CMK (cell line): ENCODE results near the gene STUB1.
A peak's percentile ranks its signal among the peaks of the same experiment; 100 is the strongest.
"Not testable (repeated sequence)": the region's sequence is repeated elsewhere in the genome, so short reads cannot be mapped to it uniquely, and the experiment has no call there.

Experiments used
- DNase-seq: peaks from one replicate; pipeline ENCODE4 v3.0.0-alpha.2; 2010; ENCODE audit warnings: low read depth

Gene STUB1

DNA sequence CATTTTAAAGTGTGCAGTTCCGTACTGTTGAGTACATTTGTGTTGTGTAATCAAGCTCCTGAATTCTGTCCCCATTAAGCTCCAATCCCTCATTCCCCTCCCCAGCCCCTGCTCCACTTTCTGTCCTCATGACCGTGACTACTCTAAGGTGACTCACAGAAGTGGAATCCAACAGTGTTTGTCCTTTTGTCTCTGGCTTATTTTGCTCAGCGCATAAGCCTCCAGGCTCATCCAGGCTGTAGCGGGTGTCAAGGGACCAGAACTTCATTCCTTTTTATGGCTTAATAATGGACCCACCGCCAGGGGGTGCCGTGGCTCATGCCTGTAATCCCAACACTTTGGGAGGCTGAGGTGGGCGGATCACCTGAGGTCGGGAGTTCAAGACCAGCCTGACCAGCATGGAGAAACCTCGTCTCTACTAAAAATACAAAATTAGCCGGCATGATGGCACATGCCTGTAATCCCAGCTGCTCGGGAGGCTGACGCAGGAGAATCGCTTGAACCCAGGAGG, 32.6 kb downstream of the STUB1 start:
- DNase-seq = not testable (repeated sequence)

DNA sequence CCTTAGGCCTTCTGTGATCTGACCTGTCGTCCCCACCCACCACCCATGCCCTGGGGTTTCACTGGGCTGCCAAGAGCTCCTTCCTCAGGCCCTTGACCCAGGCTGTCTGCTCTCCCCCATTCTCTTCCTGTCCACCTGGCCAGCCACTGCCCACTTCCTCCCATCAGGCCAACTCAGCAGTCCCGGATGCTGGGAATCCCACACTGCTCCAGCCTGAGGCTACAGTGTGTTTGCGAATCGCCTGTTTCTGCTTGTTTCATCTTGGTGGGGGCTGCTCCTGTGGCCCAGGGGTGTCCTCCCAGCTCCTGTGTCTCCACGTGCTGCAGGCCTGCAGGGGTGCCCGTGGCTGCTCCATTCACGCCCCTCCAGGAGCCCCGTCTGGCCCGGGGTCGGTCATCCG, 33.9 kb downstream of the STUB1 start:
- no peak for DNase-seq

DNA sequence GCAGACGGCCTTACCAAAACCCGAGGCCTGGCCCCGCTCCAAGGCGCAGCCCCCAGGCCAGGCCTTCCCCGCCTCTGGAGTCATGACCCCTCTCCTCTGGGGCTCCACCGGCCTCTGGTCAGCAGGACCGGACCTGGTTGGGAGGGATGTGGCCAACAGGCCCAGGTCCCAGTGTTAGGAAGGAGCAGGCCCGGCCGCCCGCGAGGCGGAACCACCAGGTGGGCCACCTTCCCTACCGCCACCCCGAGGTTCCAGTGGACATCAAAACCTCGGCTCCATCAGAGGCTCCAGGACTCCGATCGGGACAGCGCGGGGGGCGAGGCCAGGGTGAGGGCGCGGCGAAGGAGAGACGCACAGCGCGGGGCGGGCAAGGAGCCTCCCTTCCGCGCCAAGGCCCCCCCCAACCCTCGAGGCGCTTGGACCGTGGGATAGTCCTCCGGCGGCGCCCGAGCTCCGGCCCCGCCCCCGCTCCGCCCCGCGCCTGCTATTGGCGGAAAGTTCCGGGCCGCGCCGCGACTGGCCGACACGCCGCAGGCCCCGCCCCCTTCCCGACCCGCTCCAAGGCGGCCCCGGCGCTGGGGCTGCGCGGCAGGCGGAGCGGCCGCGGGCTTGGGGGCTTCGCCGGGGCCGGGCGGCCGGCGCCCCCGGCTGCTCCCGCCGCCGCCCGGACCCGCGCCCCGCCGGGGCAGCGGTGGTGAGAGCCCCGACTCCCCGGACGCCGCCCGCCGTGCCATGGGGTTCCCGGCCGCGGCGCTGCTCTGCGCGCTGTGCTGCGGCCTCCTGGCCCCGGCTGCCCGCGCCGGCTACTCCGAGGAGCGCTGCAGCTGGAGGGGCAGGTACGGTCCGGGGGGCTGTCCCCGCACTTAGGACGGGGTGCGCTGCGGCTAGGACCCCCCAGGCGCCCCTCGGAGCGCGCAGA, 34.6 kb downstream of the STUB1 start, which contains the start of gene METRN:
METRN (plus strand) TSS at position 561 of the 919 bp plus-strand sequence; CDS start at position 733, 172 bp downstream.
- no peak for DNase-seq

DNA sequence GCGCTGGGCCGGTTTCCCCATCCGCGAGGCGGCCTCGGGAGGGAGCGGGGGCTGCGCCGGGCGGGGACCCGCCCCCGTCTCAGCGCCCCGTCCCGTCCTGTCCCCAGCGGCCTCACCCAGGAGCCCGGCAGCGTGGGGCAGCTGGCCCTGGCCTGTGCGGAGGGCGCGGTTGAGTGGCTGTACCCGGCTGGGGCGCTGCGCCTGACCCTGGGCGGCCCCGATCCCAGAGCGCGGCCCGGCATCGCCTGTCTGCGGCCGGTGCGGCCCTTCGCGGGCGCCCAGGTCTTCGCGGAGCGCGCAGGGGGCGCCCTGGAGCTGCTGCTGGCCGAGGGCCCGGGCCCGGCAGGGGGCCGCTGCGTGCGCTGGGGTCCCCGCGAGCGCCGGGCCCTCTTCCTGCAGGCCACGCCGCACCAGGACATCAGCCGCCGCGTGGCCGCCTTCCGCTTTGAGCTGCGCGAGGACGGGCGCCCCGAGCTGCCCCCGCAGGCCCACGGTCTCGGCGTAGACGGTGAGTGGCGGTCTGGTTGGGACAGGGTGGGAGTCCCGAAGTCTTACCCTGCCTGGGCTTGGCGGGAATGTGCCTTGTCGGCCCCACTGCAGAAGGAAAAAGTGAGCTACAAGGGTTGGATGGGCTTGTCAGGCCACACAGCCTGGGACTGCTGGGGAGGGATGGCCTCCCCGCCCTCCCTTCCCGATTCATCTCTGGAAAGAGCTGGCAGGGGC, 35.4 kb downstream of the STUB1 start:
- DNase-seq = no peak

DNA sequence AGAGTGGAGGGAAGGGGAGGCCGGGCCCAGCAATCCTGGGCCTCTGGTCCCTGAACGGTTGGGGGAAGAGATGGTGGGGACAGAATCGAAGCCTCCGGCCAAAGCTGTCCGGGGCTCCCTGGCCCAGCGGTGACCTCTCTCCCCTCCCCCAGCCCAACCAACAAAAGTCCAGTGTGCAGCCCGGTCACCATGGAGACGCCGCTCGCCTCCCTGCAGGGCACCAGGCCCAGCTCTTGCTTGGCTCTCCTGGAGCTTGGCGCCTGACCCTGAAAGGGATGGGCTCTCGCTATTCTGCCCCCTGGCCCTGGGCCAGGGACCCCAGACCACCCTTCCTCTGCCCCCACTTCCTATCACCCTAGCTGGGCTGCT, 36.0 kb downstream of the STUB1 start:
- DNase-seq = no peak

DNA sequence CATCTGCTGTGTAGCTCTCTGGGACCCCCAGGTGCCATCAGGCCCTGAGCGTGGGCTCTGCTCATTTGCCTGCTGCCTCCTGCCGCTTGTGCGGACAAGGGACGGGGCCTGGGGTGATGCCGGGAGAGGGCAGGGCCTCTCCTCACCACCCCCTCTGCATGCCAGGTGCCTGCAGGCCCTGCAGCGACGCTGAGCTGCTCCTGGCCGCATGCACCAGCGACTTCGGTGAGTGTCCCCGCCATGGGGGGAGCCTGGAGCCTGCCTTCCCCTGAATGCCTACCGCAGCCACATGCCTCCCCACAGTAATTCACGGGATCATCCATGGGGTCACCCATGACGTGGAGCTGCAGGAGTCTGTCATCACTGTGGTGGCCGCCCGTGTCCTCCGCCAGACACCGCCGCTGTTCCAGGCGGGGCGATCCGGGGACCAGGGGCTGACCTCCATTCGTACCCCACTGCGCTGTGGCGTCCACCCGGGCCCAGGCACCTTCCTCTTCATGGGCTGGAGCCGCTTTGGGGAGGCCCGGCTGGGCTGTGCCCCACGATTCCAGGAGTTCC, 36.6 kb downstream of the STUB1 start:
- no peak for DNase-seq

DNA sequence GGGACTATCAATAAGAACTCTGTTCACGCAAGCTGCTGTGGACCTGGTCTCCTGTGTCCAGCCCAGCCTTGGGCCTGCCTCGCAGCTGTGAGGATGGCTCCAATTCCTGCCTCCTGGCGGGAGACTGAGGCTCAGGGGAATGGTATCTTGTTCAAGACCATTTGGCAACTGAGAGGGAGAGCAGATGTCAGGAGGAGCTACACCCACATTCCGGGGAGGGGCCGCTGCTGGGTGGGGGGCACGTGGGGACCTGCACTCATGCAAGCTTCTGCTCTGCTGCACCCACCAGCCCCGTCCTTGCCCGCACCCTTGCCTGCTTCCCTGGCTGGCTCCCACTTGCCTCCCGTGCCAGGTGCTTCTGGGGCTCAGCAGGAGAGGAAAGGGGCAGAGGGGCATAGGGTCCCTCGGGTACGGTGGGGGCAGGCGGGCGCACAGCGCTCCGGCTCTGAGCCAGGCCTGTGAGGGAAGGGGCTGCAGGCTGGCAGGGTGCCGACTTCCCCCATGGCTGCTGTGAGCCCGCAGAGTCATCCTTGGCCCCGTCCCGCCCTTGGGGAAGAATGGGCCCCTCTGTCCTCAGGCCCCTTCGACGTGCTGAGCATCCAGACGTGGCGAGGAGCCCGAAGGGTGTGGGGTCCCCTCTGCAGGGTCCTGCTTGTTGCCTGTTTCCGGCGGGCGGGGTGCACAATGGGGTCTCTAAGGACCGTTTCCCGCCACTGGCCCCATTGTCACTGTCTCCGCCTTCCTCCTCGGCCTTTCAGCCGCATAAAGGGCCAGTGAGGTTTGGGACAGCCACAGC, 37.4 kb downstream of the STUB1 start:
- no peak for DNase-seq

DNA sequence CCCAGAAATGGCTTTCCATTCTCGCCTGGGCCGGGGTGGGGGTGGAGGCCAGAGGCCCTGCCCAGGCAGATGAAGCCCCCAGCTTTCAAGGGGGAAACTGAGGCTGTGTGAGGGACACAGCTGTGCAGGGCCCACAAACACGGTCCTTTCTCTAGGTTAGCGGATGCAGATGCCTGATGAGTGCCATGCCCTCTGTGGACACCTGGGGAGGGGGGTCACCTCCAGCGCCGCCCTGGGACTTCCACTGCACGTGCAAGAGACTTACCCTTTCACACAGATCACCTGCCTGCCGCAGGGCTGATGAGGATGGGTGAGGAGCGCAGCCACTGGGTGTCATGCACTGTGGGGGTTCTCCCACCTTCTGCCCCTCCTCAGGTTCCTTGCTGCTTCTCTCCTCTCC, 38.2 kb downstream of the STUB1 start:
- no peak for DNase-seq

DNA sequence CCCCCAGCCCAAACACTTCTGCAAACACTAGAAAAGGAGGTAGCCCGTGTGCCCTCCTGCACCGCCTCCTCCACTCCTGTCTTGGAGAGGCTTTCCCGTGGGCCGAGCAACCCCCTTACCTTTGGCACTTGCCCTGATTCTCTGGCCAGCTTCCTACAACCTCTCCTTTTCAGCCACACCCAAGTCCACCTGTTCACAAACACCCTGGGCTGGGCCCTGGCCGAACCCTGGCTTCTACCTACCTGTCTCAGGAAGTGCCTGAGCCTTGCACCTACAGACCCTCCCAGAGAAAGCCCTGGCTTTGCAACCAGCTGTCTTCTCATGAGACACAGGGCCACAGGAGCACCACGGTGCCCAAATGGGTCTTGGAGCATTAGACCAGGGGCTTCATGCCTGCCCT, 38.7 kb downstream of the STUB1 start:
- DNase-seq = no peak

DNA sequence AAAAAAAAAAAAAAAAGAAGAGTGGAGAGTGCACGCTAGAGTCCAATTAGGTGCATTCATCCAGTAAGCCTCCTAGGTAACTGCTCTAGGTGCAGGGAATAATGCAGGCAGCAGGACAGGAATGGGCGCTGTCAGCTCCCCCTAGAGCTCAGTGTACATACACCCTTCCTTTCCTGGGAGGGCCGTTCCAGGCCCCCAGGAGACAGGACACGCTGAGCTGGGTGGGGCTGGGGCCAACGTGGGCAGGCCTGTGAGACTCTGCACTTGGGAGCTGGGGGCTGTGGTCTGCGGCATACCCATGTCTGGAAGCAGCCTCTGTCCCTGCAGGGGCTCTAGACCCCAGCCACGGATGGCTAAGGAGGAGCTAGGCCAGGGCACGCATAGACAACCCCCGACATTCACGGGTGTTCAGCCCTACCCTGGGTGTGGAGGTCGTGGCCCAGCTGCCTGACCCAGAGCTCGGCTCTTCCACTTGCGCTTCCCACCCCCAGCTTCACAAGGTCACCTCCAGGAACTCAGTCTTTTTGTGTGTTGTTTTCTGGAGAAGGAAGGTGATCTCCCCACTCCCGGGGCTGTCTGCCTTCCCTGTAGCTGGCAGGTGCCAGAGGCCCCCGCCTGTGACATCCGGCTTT, 39.7 kb downstream of the STUB1 start:
- no peak for DNase-seq

DNA sequence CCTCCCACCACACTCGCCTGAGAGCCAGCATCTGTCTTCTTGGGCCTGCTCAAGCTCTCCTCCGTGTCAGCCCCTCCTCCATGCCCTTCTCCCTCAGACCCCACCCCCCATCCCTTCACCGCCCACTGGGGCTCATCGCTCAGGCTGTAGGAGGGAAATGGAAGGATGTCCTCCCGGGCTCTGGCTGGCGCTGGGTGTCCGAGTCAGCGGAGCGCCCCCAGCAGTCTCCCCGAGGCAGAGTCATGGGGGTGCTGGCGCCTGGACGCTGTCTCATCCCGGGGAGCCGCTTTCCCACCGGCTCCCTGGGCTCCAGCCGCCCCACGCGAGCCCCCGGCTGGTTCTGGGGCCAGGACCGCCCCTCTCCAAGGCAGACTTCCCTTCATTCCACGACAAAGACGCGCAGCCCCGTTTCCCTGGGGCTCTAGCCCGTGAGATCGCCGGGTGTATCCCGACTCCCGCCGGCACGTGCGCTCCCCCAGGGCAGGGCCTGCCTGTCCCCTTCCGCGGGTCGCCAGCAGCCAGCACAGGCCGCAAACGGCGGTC, 40.3 kb downstream of the STUB1 start:
- peak; percentile 58 for DNase-seq

DNA sequence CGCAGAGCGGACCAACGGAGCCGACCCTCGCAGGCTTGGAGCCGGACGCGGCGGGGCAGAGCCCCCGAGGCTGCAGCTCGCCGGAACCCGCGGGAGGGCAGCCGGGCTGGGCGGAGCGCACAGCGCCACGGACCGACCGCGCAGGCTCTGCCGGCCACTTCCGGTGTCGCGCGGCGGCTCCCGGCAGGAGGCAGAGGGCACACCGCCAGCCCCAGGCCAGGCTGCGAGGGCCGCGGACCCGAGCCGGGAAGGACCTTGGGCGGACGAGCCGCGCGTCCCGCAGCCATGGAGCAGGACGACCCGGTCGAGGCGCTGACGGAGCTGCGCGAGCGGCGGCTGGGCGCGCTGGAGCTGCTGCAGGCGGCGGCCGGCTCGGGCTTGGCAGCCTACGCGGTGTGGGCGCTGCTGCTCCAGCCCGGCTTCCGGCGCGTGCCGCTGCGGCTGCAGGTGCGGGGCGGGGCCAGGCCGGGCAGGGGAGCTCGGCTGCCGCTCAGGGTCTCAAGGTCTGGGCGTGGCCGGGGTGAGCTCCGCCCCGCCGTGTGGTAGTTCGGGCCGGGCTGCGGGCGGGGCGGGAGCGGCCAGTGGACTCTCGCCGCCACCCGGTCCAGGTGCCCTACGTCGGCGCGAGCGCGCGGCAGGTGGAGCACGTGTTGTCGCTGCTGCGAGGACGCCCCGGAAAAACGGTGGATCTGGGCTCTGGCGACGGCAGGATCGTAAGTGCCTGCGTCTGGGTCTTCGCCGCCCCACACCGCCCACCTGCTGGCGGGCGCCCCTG, 41.0 kb downstream of the STUB1 start, which contains the start of gene ANTKMT:
ANTKMT (plus strand) TSS at position 157 of the 775 bp plus-strand sequence; CDS start at position 286, 129 bp downstream.
- peak; percentile 72 for DNase-seq

DNA sequence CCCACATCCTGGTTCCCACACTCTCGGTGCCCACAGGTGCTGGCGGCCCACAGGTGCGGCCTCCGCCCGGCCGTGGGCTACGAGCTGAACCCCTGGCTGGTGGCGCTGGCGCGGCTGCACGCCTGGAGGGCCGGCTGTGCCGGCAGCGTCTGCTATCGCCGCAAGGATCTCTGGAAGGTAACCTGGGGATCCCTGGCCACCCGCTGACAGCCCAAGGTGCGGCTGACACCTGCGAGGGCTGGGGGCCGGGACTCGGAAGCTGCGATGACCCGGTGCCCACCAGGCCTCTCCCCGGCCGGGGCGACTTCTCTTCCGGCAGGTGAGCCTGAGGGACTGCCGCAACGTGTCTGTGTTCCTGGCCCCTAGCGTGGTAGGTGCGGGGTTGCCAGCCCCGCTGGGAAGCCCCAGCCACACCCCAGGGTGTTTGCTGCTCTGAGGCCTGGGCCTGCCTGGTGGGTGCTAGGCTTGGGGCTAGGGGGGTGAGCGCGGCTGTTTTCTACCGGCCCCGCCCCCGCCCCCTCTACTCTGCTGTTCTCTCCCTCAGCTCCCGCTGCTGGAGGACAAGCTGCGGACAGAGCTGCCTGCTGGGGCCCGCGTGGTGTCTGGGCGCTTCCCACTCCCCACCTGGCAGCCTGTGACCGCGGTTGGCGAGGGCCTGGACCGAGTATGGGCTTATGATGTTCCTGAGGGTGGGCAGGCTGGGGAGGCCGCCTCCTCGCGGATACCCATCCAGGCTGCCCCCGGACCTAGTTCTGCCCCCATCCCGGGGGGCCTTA, 41.7 kb downstream of the STUB1 start:
- DNase-seq = no peak

DNA sequence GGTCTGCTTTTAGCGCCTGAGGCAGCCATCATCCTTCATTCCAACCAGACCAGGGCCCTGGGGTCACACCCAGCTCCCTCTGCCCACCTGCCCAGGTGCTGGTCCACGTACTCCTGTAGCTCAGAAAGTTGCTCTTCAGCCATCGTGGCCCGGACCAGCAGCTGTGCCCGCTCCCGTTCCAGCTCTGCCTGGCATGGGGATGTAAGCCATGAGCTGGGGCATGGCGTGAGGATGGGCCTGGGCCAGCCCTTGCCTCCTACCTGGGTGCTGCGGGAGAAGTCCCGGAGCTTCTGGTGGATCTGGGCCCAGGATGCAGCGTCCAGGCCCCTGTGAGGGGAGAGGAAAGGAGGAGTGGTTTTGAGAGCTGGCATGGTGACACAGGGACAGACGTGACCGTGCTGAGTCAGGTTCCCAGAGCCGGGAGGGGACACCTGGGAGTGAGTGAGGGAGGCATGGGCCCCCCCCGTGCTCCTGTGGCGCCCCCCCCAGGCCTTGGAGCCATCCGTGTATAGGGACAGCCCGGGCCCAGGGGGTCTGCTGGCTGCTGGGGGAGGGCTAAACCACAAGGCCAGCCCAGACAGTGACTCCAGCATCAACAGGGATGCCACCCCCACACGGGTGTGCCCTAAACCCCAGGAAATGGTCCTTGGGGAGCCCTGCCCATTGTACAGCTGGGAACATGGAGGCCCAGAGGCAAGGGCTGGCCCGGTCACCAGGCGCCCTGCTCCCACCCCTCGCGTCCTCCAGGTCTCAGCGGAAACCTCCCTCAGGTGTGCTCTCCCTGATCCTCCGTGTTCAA, 42.8 kb downstream of the STUB1 start:
- DNase-seq = no peak

DNA sequence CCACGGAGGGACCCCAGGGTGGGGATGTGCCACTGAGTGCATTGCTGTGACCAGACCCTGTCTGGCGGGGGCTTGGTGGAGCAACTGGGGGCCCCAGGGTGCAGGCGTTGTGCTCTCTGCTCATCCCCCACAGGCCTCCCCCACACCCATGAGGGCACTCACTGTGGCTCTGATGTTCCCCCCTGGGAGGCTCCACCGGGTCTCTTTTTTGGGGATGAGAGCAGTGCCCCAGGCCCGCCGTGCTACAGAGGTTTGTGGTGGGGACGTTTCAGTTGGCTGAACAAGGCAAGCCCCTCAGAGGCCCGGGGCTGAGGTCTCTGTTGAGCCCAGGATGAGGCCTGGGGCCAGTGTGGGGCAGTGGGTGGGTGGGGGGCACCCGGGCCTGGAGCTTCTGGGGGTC, 43.5 kb downstream of the STUB1 start:
- no peak for DNase-seq

DNA sequence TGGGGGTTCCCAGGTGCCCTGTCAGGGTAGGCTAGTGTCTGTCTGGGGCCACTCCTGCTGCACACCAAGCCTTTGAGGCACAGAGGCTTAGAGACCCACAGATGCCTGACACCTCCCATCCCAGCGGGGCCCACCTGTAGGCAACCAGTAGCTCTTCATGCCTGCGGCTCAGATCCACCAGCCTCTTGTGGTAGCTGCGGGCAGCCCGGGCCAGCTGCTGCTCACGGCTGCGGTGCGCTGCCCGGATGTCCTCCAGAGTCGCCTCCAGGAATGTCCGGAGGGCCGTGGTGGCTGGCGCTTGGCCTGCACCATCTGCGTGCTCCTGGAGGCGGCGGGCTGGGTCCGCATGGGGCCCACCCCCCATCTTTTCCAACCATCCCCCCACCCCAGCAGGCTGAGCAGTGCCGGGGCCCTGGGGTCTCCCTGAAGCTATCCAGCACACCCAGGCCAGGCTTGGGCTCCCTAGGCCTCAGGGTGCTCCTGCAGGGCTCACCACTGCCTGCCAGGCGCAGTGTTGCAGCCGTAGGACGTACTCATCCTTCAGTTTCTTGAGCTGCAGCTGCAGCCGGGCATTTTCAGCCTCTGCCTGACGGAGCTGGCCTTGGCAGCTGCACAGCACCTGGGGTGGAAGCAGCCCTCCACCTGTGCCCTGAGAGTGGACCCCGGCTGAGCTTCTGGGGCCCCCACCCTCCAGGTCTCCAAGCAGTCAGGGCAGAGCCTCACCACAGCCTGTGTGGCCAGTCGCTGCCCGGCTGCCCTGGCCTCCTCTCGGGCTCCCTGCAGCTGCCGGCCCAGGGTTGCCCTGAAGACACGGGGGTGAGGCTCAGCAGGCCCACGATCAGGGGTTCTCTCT, 44.2 kb downstream of the STUB1 start:
- no peak for DNase-seq

DNA sequence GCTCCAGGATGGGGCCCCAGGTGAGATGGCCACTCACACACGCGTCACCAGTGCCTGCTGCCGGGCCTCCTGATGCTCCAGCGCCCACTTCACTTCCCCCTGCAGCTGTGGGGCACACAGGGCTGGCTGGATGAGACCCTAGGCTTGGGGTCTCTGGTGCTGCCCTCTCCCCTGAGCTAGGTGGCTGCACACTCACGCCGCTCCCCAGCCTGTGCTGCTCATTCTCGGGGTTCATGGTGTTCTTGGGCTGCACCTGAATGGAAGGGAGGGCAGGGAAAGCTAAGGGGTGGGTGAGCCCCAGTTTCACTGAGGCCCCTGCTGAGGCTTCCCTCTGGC, 44.8 kb downstream of the STUB1 start:
- no peak for DNase-seq
